CD14-positive monocyte (primary cell): ENCODE results near the gene RIPK3. TPM values are rescaled to one million over a fixed set of nuclear protein-coding genes. Genes with fewer than 3 reads are reported as not detected.

Experiments
- DNase-seq, 3 donors: peaks; one replicate each; pipeline ENCODE4 v3.0.0-alpha.2; 2011 to 2022
- H2AFZ ChIP-seq: 2 replicates; pipeline ENCODE4 v1.6.0; 2012; ENCODE audit warnings: mild to moderate bottlenecking, low read depth, low read length, inconsistent platforms; ENCODE audit not compliant: insufficient read depth, poor library complexity, severe bottlenecking
- H3K27ac ChIP-seq, 2 donors: 1 replicate in 1 of 2; 2 replicates in 1 of 2; pipeline ENCODE4 v1.5.1; 2012 to 2013; ENCODE audit warnings: low read length in 2 of 2, control low read depth in 1 of 2, inconsistent platforms in 1 of 2, low read depth in 1 of 2, mild to moderate bottlenecking in 1 of 2
- H3K27me3 ChIP-seq, 2 donors: one replicate each; pipeline versions ENCODE4 v1.6.0 to v1.6.1; 2011 to 2013; ENCODE audit warnings: low read length in 2 of 2; ENCODE audit not compliant: control insufficient read depth in 2 of 2, insufficient read depth in 2 of 2
- H3K36me3 ChIP-seq, 2 donors: replicated peaks in 1 of 2; 1 replicate in 1 of 2; 2 replicates in 1 of 2; pipeline versions ENCODE4 v1.5.1 to v1.6.1; 2012 to 2013; ENCODE audit warnings: low read length in 2 of 2, control low read depth in 1 of 2, inconsistent platforms in 1 of 2, mild to moderate bottlenecking in 1 of 2; ENCODE audit not compliant: insufficient read depth in 2 of 2, control insufficient read depth in 1 of 2
- H3K4me1 ChIP-seq, 2 donors: 1 replicate in 1 of 2; 2 replicates in 1 of 2; pipeline versions ENCODE4 v1.5.1 to v1.6.1; 2012 to 2013; ENCODE audit warnings: low read length in 2 of 2, control low read depth in 1 of 2, inconsistent platforms in 1 of 2, mild to moderate bottlenecking in 1 of 2, moderate library complexity in 1 of 2; ENCODE audit not compliant: insufficient read depth in 2 of 2, control insufficient read depth in 1 of 2
- H3K4me2 ChIP-seq: replicated peaks from 2 replicates; pipeline ENCODE3; 2012; ENCODE audit warnings: low read length, moderate library complexity, mild to moderate bottlenecking; ENCODE audit not compliant: poor library complexity, severe bottlenecking; ENCODE audit errors: extremely low read depth
- H3K4me3 ChIP-seq, 3 experiments: fragments of 200-600 bp in 1 of 3; sonication (generic) in 1 of 3; replicated peaks in 1 of 3; 1 replicate in 2 of 3; 2 replicates in 1 of 3; pipeline ENCODE4 v1.5.1; 2011 to 2013; ENCODE audit warnings: low read length in 3 of 3, mild to moderate bottlenecking in 3 of 3, control low read depth in 2 of 3, low read depth in 2 of 3, inconsistent platforms in 1 of 3, moderate library complexity in 1 of 3
- H3K79me2 ChIP-seq: 2 replicates; pipeline ENCODE4 v1.6.0; 2012; ENCODE audit warnings: mild to moderate bottlenecking, control low read depth, inconsistent platforms, low read length, moderate library complexity; ENCODE audit not compliant: insufficient read depth
- H3K9ac ChIP-seq: 2 replicates; pipeline ENCODE4 v1.6.0; 2017; ENCODE audit warnings: low read length, mild to moderate bottlenecking; ENCODE audit not compliant: insufficient read depth, poor library complexity, severe bottlenecking
- H3K9me3 ChIP-seq, 2 donors: replicated peaks in 1 of 2; 1 replicate in 1 of 2; 2 replicates in 1 of 2; pipeline versions ENCODE4 v1.5.1 to v1.6.1; 2012 to 2013; ENCODE audit warnings: low read length in 2 of 2, control low read depth in 1 of 2; ENCODE audit not compliant: control insufficient read depth in 1 of 2, insufficient read depth in 1 of 2
- H4K20me1 ChIP-seq: 2 replicates; pipeline ENCODE4 v1.6.0; 2012; ENCODE audit warnings: mild to moderate bottlenecking, low read length, control low read depth, moderate library complexity; ENCODE audit not compliant: insufficient read depth
- H3K27ac Mint-ChIP-seq, 7 donors: one replicate each; pipeline ENCODE4 v1.8.0; 2020; ENCODE audit warnings: mild to moderate bottlenecking in 7 of 7, mixed read lengths in 7 of 7, moderate library complexity in 6 of 7, inconsistent platforms in 2 of 7
- H3K27me3 Mint-ChIP-seq, 3 donors: one replicate each; pipeline ENCODE4 v1.8.0; 2021 to 2022; ENCODE audit warnings: low read depth in 3 of 3, mild to moderate bottlenecking in 3 of 3, mixed read lengths in 3 of 3, moderate library complexity in 3 of 3, inconsistent platforms in 1 of 3
- H3K36me3 Mint-ChIP-seq, 2 donors: one replicate each; pipeline ENCODE4 v1.8.0; 2020; ENCODE audit warnings: mixed read lengths in 2 of 2, inconsistent platforms in 1 of 2, mild to moderate bottlenecking in 1 of 2
- H3K4me1 Mint-ChIP-seq: one replicate; pipeline ENCODE4 v1.8.0; 2020; ENCODE audit warnings: mild to moderate bottlenecking, mixed read lengths
- H3K4me3 Mint-ChIP-seq, 2 donors: one replicate each; pipeline ENCODE4 v1.8.0; 2020; ENCODE audit warnings: mild to moderate bottlenecking in 2 of 2, mixed read lengths in 2 of 2, moderate library complexity in 1 of 2
- H3K9me3 Mint-ChIP-seq, 7 donors: one replicate each; pipeline ENCODE4 v1.8.0; 2020 to 2022; ENCODE audit warnings: mixed read lengths in 7 of 7, mild to moderate bottlenecking in 6 of 7, moderate library complexity in 6 of 7, inconsistent platforms in 2 of 7
- WGBS: methylation state at CpG from one replicate; pipeline ENCODE4 v1.1.5; 2013; ENCODE audit warnings: missing lambda C conversion rate; ENCODE audit not compliant: insufficient coverage; 5-methylcytosine and 5-hydroxymethylcytosine counted together
- intact Hi-C, 2 donors: fragments of 100-400 bp; cut with micrococcal nuclease; formaldehyde crosslinking; loops; one replicate each; pipeline versions ENCODE4 v1.15.0 to v1.15.1; 2023
- polyA plus RNA-seq, 3 donors: library from polyadenylated mRNA; depleted of rRNA in 1 of 3; unstranded in 2 of 3; stranded (reverse) in 1 of 3; fragments of 300-500 nt in 2 of 3; fragments of >200 nt in 1 of 3; fragmentation: Illumina TruSeq in 2 of 3; gene quantifications; 1 replicate in 2 of 3; 2 replicates in 1 of 3; pipeline ENCODE4 v1.2.3, GENCODE V29; 2012 to 2021
- TF ChIP-seq, protein P1 (sequence below): fragments of 200-600 bp; IDR thresholded peaks from one replicate; pipeline ENCODE4 v1.8.0; 2022; ENCODE audit warnings: antibody characterized with exemption, mild to moderate bottlenecking

RIPK3 gene
- polyA plus RNA-seq, 3 donors: 11.7 to 69.6 (median 11.8) TPM

DNA sequence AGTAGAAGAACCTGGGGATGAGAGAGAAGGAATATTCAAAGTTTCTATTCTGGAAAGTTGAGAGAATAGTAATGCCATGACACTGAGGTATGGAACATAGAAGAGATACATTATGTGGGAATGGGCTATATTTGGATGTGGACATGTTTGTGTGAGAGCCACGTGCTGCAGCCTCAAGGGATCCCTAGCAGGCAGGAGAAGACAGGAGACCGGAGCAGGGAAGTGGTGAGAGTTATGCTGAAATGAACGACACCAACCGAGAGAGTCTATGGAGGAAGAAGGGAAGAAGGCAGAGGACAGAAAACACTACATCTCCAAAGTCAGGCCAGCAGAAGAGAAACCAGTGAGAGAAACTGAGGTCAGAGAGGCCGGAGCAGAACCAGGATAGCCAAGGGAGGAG is 10.0 kb upstream of the RIPK3 start:
- peaks cover 0 to 1% (median 0%) of the 10 kb centered on the region in 7 donors for H3K9me3 Mint-ChIP-seq
- no peak for DNase-seq
- H3K4me3 ChIP-seq: no peak overlapping the region
- no peak overlapping the region for H3K27ac ChIP-seq
- H3K79me2 ChIP-seq: no peaks in the 10 kb centered on the region
- intact Hi-C loops: no loop called here
- H3K4me1 ChIP-seq: peaks cover 6 to 7% of the 10 kb centered on the region in 2 donors
- no peak overlapping the region for H3K27ac Mint-ChIP-seq
- no peaks in the 10 kb centered on the region for H4K20me1 ChIP-seq
- H3K9ac ChIP-seq: no peak overlapping the region
- H3K36me3 ChIP-seq: no peaks in the 10 kb centered on the region
- no peaks in the 10 kb centered on the region for H3K36me3 Mint-ChIP-seq
- peaks cover 14% of the 10 kb centered on the region for H3K4me1 Mint-ChIP-seq
- H3K27me3 Mint-ChIP-seq: peaks cover 4 to 24% (median 22%) of the 10 kb centered on the region in 3 donors
- no peak overlapping the region for H3K4me2 ChIP-seq
- H3K9me3 ChIP-seq: no peaks in the 10 kb centered on the region
- WGBS: 67% methylated on average over 1 of the region's 5 CpGs
- H2AFZ ChIP-seq: no peak overlapping the region
- no peak overlapping the region for H3K4me3 Mint-ChIP-seq
- TF ChIP-seq, protein P1, sequence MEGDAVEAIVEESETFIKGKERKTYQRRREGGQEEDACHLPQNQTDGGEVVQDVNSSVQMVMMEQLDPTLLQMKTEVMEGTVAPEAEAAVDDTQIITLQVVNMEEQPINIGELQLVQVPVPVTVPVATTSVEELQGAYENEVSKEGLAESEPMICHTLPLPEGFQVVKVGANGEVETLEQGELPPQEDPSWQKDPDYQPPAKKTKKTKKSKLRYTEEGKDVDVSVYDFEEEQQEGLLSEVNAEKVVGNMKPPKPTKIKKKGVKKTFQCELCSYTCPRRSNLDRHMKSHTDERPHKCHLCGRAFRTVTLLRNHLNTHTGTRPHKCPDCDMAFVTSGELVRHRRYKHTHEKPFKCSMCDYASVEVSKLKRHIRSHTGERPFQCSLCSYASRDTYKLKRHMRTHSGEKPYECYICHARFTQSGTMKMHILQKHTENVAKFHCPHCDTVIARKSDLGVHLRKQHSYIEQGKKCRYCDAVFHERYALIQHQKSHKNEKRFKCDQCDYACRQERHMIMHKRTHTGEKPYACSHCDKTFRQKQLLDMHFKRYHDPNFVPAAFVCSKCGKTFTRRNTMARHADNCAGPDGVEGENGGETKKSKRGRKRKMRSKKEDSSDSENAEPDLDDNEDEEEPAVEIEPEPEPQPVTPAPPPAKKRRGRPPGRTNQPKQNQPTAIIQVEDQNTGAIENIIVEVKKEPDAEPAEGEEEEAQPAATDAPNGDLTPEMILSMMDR: no peak
- peaks cover 3 to 9% of the 10 kb centered on the region in 2 donors for H3K27me3 ChIP-seq

DNA sequence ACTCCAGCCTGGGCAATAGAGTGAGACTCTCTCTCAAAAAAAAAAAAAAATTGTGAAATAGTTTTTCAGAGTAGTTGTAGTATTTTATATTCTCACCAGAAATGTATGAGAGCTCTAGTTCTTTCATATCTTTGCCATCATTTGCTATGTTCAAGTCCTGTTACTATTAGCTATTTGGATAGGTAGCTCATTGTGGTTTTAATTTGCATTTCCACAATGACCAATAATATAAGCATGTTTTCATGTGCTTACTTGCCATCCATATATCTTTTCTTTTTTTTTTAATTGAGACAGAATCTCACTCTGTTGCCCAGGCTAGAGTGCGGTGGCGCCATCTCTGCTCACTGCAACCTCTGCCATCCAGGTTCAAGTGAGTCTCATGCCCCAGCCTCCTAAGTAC is 8.4 kb upstream of the RIPK3 start:
- H3K9me3 ChIP-seq: no peaks in the 10 kb centered on the region
- no peak overlapping the region for H2AFZ ChIP-seq
- WGBS: 100% methylated on average over 2 of the region's 2 CpGs
- no peak overlapping the region for H3K4me3 Mint-ChIP-seq
- H3K9ac ChIP-seq: no peak overlapping the region
- TF ChIP-seq, protein P1: no peak
- DNase-seq: no peak
- H3K27ac ChIP-seq: no peak overlapping the region
- H3K27ac Mint-ChIP-seq: no peak overlapping the region
- peaks cover 9% of the 10 kb centered on the region for H3K4me1 Mint-ChIP-seq
- H3K4me1 ChIP-seq: no peaks in the 10 kb centered on the region
- peaks cover 0 to 1% (median 0%) of the 10 kb centered on the region in 7 donors for H3K9me3 Mint-ChIP-seq
- H3K4me3 ChIP-seq: no peak overlapping the region
- no peaks in the 10 kb centered on the region for H4K20me1 ChIP-seq
- intact Hi-C loops: no loop called here
- H3K27me3 Mint-ChIP-seq: peaks cover 5 to 24% (median 22%) of the 10 kb centered on the region in 3 donors
- H3K27me3 ChIP-seq: peaks cover 3 to 9% of the 10 kb centered on the region in 2 donors
- H3K36me3 Mint-ChIP-seq: no peaks in the 10 kb centered on the region
- H3K4me2 ChIP-seq: no peak overlapping the region
- H3K36me3 ChIP-seq: no peaks in the 10 kb centered on the region
- no peaks in the 10 kb centered on the region for H3K79me2 ChIP-seq
